Choroid plexus epithelial cell (primary cell): ENCODE data around the gene SCYL3.

Experiments
- DNase-seq: peaks from one replicate; pipeline ENCODE4 v3.0.0-alpha.2; 2010; ENCODE audit warnings: low read depth
- H3K4me3 ChIP-seq: 2 replicates; pipeline ENCODE4 v1.5.1; 2011; ENCODE audit warnings: low read depth, mild to moderate bottlenecking, control low read depth, low read length, moderate library complexity
- CTCF ChIP-seq: conservative IDR thresholded peaks from 2 replicates; pipeline ENCODE4 v1.5.1; 2011; ENCODE audit warnings: low read depth, mild to moderate bottlenecking, control low read depth, inconsistent platforms, low read length, moderate library complexity

The SCYL3 gene

GRCh38 chr1:169900571-169900970 lies 6.9 kb upstream of the SCYL3 start:
- TF ChIP-seq CTCF = no peak
- DNase-seq = no peak

GRCh38 chr1:169899519-169900217 lies 6.0 kb upstream of the SCYL3 start:
- DNase-seq = no peak
- TF ChIP-seq CTCF = no peak
- no peak overlapping the region for H3K4me3 ChIP-seq

More at GRCh38 chr1:169900571-169900970, 6.9 kb upstream of the SCYL3 start:
- no peak overlapping the region for H3K4me3 ChIP-seq

GRCh38 chr1:169896013-169896412 lies 2.3 kb upstream of the SCYL3 start:
- TF ChIP-seq CTCF = no peak
- DNase-seq = no peak
- H3K4me3 ChIP-seq = no peak overlapping the region

- DNase-seq = no peak
- TF ChIP-seq CTCF = no peak
- peak overlapping the region; percentile 93 for H3K4me3 ChIP-seq
Measured at GRCh38 chr1:169894424-169895145, 889 bp upstream of the SCYL3 start.

- peak overlapping the region; percentile 93 for H3K4me3 ChIP-seq
- DNase-seq = peak; percentile 46
- no peak for TF ChIP-seq CTCF
Measured at GRCh38 chr1:169892927-169893644, 610 bp downstream of the SCYL3 start.

GRCh38 chr1:169892176-169892926 lies 1.3 kb downstream of the SCYL3 start:
- no peak for TF ChIP-seq CTCF
- no peak for DNase-seq

More at GRCh38 chr1:169892176-169892926, 1.3 kb downstream of the SCYL3 start:
- peak overlapping the region; percentile 93 for H3K4me3 ChIP-seq
